NCI-H187 (cell line): Measurements from ENCODE around the gene RAD51B.

ENCODE experiments used
- DNase-seq, 2 experiments: peaks; one replicate each; lab custom pipeline; 2025; lab: John Stamatoyannopoulos, UW

Gene RAD51B

GRCh38 chr14:68553311-68553710, 733.7 kb downstream of the RAD51B start:
- no peak for DNase-seq

- DNase-seq: no peak
These were observed 734.7 kb downstream of the RAD51B start for GRCh38 chr14:68554231-68554630.

GRCh38 chr14:68556253-68556652, 736.7 kb downstream of the RAD51B start:
- DNase-seq: no peak

GRCh38 chr14:68557648-68558047, 738.1 kb downstream of the RAD51B start:
- no peak for DNase-seq

GRCh38 chr14:68558096-68558495, 738.5 kb downstream of the RAD51B start:
- DNase-seq: no peak

- DNase-seq: no peak
These were observed 740.4 kb downstream of the RAD51B start for GRCh38 chr14:68559949-68560348.

- DNase-seq: no peak
These were observed 742.0 kb downstream of the RAD51B start for GRCh38 chr14:68561531-68562007.

- no peak for DNase-seq
These were observed 743.3 kb downstream of the RAD51B start for GRCh38 chr14:68562911-68563250.

GRCh38 chr14:68563251-68564131, 743.9 kb downstream of the RAD51B start:
- DNase-seq: no peak

GRCh38 chr14:68564191-68564825, 744.7 kb downstream of the RAD51B start:
- DNase-seq: no peak

- DNase-seq: no peak
These were observed 745.5 kb downstream of the RAD51B start for GRCh38 chr14:68564826-68565759.

GRCh38 chr14:68566075-68566474, 746.5 kb downstream of the RAD51B start:
- DNase-seq: no peak

- DNase-seq: no peak
These were observed 749.6 kb downstream of the RAD51B start for GRCh38 chr14:68568907-68569897.

GRCh38 chr14:68569970-68570409, 750.4 kb downstream of the RAD51B start:
- no peak for DNase-seq

GRCh38 chr14:68571114-68571591, 751.6 kb downstream of the RAD51B start:
- no peak for DNase-seq

- no peak for DNase-seq
These were observed 752.4 kb downstream of the RAD51B start for GRCh38 chr14:68571928-68572525.

- no peak for DNase-seq
These were observed 753.5 kb downstream of the RAD51B start for GRCh38 chr14:68573126-68573525.

- no peak for DNase-seq
These were observed 754.1 kb downstream of the RAD51B start for GRCh38 chr14:68573722-68574121.

GRCh38 chr14:68574461-68574860, 754.9 kb downstream of the RAD51B start:
- DNase-seq: no peak

- DNase-seq: no peak
These were observed 755.3 kb downstream of the RAD51B start for GRCh38 chr14:68574906-68575305.
